Measurements from ENCODE around the gene CHRNA4.

DNA sequence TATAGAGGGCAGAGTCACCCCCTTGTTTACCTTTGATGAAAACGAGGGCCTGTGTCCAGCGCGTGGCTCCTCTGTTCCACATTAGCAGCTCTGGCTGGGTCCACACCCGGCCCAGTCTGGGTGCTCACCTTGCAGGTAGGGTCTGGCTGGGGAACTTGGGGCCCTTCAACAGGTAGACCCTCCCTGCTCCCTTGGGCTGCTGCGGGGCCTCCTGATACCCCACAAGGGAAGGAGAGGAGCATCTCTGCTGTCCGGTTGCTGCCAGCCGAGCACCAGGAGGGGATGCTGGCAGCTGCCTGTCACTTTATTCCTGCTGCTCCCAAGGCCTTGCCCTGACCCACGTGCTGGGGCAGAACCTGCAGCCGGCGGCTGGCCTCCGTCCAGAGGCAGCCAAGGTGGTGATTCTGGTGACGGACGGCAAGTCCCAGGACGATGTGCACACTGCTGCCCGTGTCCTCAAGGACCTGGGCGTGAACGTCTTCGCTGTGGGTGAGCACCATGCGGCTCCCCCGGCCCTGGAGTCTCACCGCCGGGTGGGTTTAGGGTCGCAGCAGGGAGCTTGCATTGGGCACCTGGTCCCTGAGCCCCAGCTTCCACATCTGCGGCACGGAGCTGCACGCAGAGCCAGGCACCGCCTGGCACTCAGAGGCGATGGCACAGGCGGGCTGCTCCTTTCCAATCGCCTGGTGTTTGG, 52.8 kb downstream of the CHRNA4 start:
- TF ChIP-seq, protein P1, sequence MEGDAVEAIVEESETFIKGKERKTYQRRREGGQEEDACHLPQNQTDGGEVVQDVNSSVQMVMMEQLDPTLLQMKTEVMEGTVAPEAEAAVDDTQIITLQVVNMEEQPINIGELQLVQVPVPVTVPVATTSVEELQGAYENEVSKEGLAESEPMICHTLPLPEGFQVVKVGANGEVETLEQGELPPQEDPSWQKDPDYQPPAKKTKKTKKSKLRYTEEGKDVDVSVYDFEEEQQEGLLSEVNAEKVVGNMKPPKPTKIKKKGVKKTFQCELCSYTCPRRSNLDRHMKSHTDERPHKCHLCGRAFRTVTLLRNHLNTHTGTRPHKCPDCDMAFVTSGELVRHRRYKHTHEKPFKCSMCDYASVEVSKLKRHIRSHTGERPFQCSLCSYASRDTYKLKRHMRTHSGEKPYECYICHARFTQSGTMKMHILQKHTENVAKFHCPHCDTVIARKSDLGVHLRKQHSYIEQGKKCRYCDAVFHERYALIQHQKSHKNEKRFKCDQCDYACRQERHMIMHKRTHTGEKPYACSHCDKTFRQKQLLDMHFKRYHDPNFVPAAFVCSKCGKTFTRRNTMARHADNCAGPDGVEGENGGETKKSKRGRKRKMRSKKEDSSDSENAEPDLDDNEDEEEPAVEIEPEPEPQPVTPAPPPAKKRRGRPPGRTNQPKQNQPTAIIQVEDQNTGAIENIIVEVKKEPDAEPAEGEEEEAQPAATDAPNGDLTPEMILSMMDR (IDR thresholded peaks at IDR 0.05; ENCODE audit: low read depth, low read length, poor library complexity, severe bottlenecking) = no peak
- no peak for TF ChIP-seq EZH2phosphoT487 (IDR thresholded peaks at IDR 0.05; ENCODE audit: borderline replicate concordance, low read length)

Measured in DOHH2 (cell line).